Muscle layer of duodenum (tissue), 2 donors: Measurements from ENCODE around the gene NCOR2.

Source experiments
- H3K27ac ChIP-seq: one replicate; pipeline ENCODE4 v1.7.0; 2013; ENCODE audit warnings: mild to moderate bottlenecking, low read length
- H3K27me3 ChIP-seq: one replicate; pipeline ENCODE4 v1.7.0; 2013; ENCODE audit warnings: low read depth, mild to moderate bottlenecking, control low read depth, low read length
- H3K36me3 ChIP-seq, 2 donors: one replicate each; pipeline ENCODE4 v1.7.0; 2013; ENCODE audit warnings: low read length in 2 of 2, control low read depth in 1 of 2, mild to moderate bottlenecking in 1 of 2; ENCODE audit not compliant: insufficient read depth in 2 of 2, control insufficient read depth in 1 of 2
- H3K4me1 ChIP-seq, 2 donors: one replicate each; pipeline ENCODE4 v1.7.0; 2013; ENCODE audit warnings: low read length in 2 of 2, mild to moderate bottlenecking in 2 of 2, control low read depth in 1 of 2, moderate library complexity in 1 of 2; ENCODE audit not compliant: insufficient read depth in 2 of 2, control insufficient read depth in 1 of 2
- H3K4me3 ChIP-seq, 2 donors: one replicate each; pipeline ENCODE4 v1.7.0; 2013; ENCODE audit warnings: low read length in 2 of 2, low read depth in 1 of 2, mild to moderate bottlenecking in 1 of 2
- H3K9me3 ChIP-seq, 2 donors: one replicate each; pipeline ENCODE4 v1.7.0; 2013; ENCODE audit warnings: low read length in 2 of 2, control low read depth in 1 of 2, mild to moderate bottlenecking in 1 of 2; ENCODE audit not compliant: control insufficient read depth in 1 of 2
- donor health status: healthy.

Gene NCOR2

GRCh38 chr12:124554429-124555029 lies 12.9 kb downstream of the NCOR2 start:
- H3K4me1 ChIP-seq, result peaks cover 22 to 71% of the 10 kb centered on the region in 2 donors

DNA sequence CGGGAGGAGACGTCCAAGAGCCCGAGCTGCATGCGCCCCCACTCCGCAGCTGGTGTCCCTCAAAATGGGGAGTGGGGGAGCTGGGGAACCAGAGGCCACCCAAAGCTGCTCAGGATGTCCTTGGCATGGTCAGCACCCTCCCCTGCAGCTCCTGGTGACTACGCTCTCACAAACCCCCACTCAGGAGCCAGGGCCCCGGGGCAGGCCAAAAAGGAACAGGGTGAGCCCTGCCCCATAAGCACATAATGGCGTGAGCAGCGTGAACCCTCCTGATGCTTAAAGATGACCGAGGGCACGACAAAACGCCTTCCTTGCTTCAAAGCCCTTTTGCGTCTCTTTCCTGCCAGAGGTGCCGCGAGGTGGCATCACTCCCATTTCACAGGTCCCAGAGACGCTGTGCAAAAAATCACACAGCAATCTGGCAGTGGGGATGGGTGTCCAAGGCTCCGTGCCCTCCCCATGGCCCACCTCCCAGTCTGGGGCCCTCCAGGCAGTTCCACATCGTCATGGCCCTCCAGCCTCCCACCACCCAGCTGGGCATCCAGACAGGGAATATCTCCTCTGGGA lies 13.5 kb downstream of the NCOR2 start:
- Histone ChIP-seq H3K9me3 (no peaks in the 10 kb centered on the region), H3K36me3 (no peaks in the 10 kb centered on the region), H3K4me3 (no peak overlapping the region), H3K27ac (no peak overlapping the region), H3K4me1 (peaks cover 22 to 77% of the 10 kb centered on the region in 2 donors), H3K27me3 (no peaks in the 10 kb centered on the region)

More at GRCh38 chr12:124554429-124555029, 12.9 kb downstream of the NCOR2 start:
- H3K27me3 ChIP-seq, result no peaks in the 10 kb centered on the region
- H3K27ac ChIP-seq, result no peak overlapping the region
- H3K4me3 ChIP-seq, result no peak overlapping the region
- H3K36me3 ChIP-seq, result no peaks in the 10 kb centered on the region
- H3K9me3 ChIP-seq, result no peaks in the 10 kb centered on the region

- Histone ChIP-seq H3K36me3 (no peaks in the 10 kb centered on the region), H3K4me3 (no peak overlapping the region), H3K27me3 (no peaks in the 10 kb centered on the region), H3K4me1 (peaks cover 13 to 71% of the 10 kb centered on the region in 2 donors), H3K27ac (peak overlapping the region; percentile 3), H3K9me3 (no peaks in the 10 kb centered on the region)
These were observed 15.9 kb downstream of the NCOR2 start for GRCh38 chr12:124551268-124552144.

GRCh38 chr12:124550123-124551089 lies 17.0 kb downstream of the NCOR2 start:
- no peak overlapping the region for H3K4me3 ChIP-seq
- no peaks in the 10 kb centered on the region for H3K9me3 ChIP-seq
- no peaks in the 10 kb centered on the region for H3K36me3 ChIP-seq
- peak overlapping the region; percentile 3 for H3K27ac ChIP-seq
- H3K4me1 ChIP-seq, result peaks cover 13 to 72% of the 10 kb centered on the region in 2 donors
- no peaks in the 10 kb centered on the region for H3K27me3 ChIP-seq

DNA sequence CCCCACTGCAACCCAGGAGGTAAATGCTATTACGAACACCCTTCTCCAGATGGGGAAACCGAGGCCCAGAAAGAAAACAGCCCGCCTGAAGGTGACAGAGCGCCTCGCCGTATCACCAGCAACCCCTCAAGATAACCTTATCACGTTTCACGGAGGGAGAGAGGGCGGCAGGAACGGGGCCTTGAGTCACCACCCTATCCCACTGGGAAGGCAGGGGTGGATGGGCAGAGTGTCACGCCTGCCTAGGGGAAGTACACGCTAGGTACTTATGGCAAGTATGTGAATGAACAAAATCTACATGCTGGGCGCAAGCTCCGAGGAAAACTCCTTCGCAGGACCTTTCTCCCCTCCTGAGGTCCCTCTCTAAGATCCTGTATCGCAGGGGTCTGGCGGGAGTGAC lies 17.8 kb downstream of the NCOR2 start:
- Histone ChIP-seq H3K36me3 (no peaks in the 10 kb centered on the region), H3K27ac (no peak overlapping the region), H3K9me3 (no peaks in the 10 kb centered on the region), H3K4me3 (no peak overlapping the region), H3K27me3 (no peaks in the 10 kb centered on the region), H3K4me1 (peaks cover 9 to 72% of the 10 kb centered on the region in 2 donors)

- H3K27ac ChIP-seq, result no peak overlapping the region
- no peaks in the 10 kb centered on the region for H3K9me3 ChIP-seq
- H3K4me3 ChIP-seq, result no peak overlapping the region
- no peaks in the 10 kb centered on the region for H3K36me3 ChIP-seq
- H3K27me3 ChIP-seq, result no peaks in the 10 kb centered on the region
- H3K4me1 ChIP-seq, result peaks cover 14 to 72% of the 10 kb centered on the region in 2 donors
These were observed 18.5 kb downstream of the NCOR2 start for GRCh38 chr12:124548854-124549378.

- Histone ChIP-seq H3K4me3 (no peak overlapping the region), H3K27me3 (no peaks in the 10 kb centered on the region), H3K27ac (no peak overlapping the region), H3K9me3 (no peaks in the 10 kb centered on the region), H3K4me1 (peaks cover 14 to 81% of the 10 kb centered on the region in 2 donors), H3K36me3 (no peaks in the 10 kb centered on the region)
These were observed 19.8 kb downstream of the NCOR2 start for GRCh38 chr12:124547626-124548025.

GRCh38 chr12:124545508-124546418 lies 21.6 kb downstream of the NCOR2 start:
- Histone ChIP-seq H3K27ac (no peak overlapping the region), H3K4me1 (peaks cover 8 to 76% of the 10 kb centered on the region in 2 donors), H3K9me3 (no peaks in the 10 kb centered on the region), H3K4me3 (no peak overlapping the region), H3K36me3 (no peaks in the 10 kb centered on the region), H3K27me3 (no peaks in the 10 kb centered on the region)

- Histone ChIP-seq H3K27me3 (no peaks in the 10 kb centered on the region), H3K9me3 (no peaks in the 10 kb centered on the region), H3K4me3 (no peak overlapping the region), H3K36me3 (no peaks in the 10 kb centered on the region), H3K27ac (no peak overlapping the region), H3K4me1 (peaks cover 6 to 71% of the 10 kb centered on the region in 2 donors)
These were observed 22.4 kb downstream of the NCOR2 start for GRCh38 chr12:124544983-124545382.
